Measurements from ENCODE around the gene DLX2. TPM values are rescaled to one million over a fixed set of nuclear protein-coding genes. Genes with fewer than 3 reads are reported as not detected.

Gene DLX2
- total RNA-seq, 2 donors from 2014 or later = not detected

DNA sequence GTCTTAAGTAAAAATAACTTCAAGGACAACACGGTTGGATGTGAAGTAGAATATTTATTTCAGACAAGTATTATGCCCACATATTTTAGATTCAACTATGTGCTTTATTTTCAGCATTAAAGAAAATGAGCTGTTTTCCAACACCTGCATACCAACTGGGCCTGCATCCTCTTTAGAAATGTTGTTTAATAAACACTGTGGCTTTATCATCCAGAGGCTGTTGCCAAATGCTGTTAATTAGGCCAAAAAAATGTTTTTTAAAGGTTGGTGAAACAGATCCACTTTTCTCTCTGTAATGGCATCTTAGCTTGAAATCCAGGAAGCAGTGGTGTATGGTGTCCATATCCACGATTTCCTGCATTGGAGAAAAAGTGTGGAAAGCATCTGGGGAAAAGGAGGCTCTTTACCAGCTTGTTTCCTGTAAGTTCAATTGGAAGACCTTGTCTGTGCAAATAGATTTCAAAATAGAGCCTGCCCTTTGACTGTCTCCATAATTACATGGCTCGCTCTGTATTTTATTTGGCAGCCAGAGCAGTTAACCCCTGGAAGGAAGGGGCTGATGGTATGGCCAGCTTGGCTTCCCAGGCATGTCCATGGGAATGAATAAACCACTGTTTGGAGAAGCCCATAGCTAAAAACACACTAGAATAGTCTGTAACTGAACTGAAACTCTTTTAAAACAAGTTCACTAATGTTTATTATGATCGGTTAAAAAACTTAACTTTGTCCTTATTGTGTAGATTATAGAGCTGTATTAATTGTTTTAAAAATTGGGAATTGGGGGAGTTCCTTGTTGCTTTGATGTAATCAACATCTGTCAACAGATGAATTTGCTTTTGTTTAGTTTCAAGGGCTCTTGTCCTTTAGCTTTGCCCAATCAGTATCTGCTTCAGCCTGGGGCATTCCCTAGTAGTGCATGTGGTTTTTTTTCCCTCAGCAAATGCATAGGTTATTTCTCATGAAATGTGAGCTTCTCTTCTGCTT lies 50.4 kb downstream of the DLX2 start:
- H3K27ac Mint-ChIP-seq = no peak overlapping the region
- H3K36me3 Mint-ChIP-seq = no peaks in the 10 kb centered on the region
- DNase-seq (ENCODE audit: low spot score in 2 of 2) (no peak), ATAC-seq (no peak)
- H3K9me3 Mint-ChIP-seq = no peaks in the 10 kb centered on the region

DNA sequence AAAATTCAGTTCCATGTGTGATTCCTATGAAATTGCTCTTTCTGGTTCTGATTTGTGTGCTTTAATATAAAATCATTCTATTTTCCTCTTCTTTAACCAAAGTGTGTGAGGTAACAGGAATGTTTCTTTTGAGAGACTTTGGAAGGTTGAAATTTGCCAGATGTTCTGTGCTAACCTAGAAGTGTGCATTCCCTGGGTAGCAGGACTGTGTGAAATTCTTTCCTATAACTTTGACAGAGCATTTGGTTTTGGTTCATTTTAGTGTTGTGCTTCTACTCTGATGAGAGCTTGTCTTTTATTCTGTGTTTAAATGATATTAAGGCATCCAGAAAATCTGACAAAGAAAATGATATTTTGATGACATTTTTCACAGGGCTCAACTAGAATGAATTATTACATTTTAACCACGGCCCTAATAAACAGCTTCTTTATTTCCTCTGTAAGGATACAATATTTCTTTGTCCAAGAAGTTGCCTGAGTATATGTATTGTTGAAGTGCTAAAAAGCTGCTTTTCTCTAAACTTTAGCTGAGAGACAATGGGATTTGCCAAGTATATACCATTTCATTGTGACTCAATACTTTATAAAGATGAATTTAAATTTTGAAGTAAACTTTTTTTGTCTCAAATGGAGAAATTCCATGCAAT lies 52.1 kb downstream of the DLX2 start:
- no peaks in the 10 kb centered on the region for H3K9me3 Mint-ChIP-seq
- no peak overlapping the region for H3K27ac Mint-ChIP-seq
- ATAC-seq = no peak
- no peaks in the 10 kb centered on the region for H3K36me3 Mint-ChIP-seq
- no peak for DNase-seq (ENCODE audit: low spot score in 2 of 2)

DNA sequence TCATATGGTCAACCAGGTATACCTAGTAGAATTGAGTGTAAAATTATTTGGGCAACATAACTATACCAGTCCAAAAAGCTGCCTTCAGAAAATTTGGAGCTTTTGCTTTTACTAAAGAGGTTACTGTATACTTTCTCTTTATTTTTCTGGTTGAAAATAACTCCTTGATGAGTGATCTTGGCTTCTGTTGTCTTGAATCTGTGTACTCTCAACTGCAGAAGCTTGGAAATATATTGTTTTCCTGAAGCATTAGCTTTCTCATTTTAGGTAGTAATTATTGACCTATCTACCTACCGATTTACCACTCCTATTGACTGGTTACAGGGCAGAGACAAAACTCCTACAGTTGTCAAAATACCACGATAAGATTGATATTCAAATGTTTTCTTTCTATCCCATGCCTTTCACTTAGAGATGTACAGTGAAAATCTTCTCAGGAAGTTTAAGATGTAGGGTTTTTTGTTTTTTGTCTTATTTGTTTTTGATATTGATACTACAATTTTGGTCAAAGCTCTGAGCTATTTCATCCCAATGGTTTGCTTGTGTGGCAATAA lies 53.1 kb downstream of the DLX2 start:
- Mint-ChIP-seq H3K9me3 (no peaks in the 10 kb centered on the region), H3K36me3 (no peaks in the 10 kb centered on the region), H3K27ac (no peak overlapping the region)
- no peak for ATAC-seq
- DNase-seq (ENCODE audit: low spot score in 2 of 2) = no peak

Other genes starting within 250 kb of the DLX2 start
- gene SLC25A12, start 208.7 kb downstream of the DLX2 start, total RNA-seq = 10 to 100 TPM; 13.6 to 33.3 TPM
- gene HAT1, start 180.4 kb downstream of the DLX2 start, total RNA-seq = 10 to 100 TPM; 75.4 to 76.2 TPM
- gene METAP1D, start 102.9 kb downstream of the DLX2 start, total RNA-seq = 1 to 10 TPM; 2.6 to 4.2 TPM
- gene DLX1, start 17.4 kb downstream of the DLX2 start, total RNA-seq = not detected